ENCODE measurements around the gene RAG1.

- TF ChIP-seq CTCF (IDR thresholded peaks at IDR 0.05 in 4 of 5, conservative IDR thresholded peaks at IDR 0.05 in 1 of 5) (no peak), POLR2A (IDR thresholded peaks at IDR 0.05) (no peak)
Observed at GRCh38 chr11:36557991-36558390, 9.8 kb upstream of the RAG1 start.

All from gastrocnemius medialis (tissue), 4 donors.